Sigmoid colon (tissue), 3 donors: ENCODE measurements around the gene TP53BP2.

Source experiments
- CTCF ChIP-seq, 4 experiments: fragments of 450-650 bp in 3 of 4; fragments of 200-600 bp in 1 of 4; IDR thresholded peaks; one replicate each; pipeline ENCODE4 v1.5.1; 2016 to 2019; ENCODE audit warnings: antibody characterized with exemption in 4 of 4, mild to moderate bottlenecking in 3 of 4, moderate library complexity in 2 of 4
- POLR2A ChIP-seq, 2 donors: fragments of 450-650 bp; IDR thresholded peaks; one replicate each; pipeline ENCODE4 v1.6.1; 2016; ENCODE audit warnings: antibody characterized with exemption in 2 of 2, mild to moderate bottlenecking in 2 of 2, moderate library complexity in 2 of 2

GRCh38 chr1:223770621-223771315 lies 75.0 kb downstream of the TP53BP2 start:
- no peak for TF ChIP-seq CTCF (IDR thresholded peaks at IDR 0.05)
- no peak for TF ChIP-seq POLR2A (IDR thresholded peaks at IDR 0.05)
